Hematopoietic multipotent progenitor cell (in vitro differentiated cells): ENCODE results near the gene ADISSP. TPM values are rescaled to one million over a fixed set of nuclear protein-coding genes. Genes with fewer than 3 reads are reported as not detected.

Experiments
- DNase-seq, 3 donors: peaks; one replicate each; pipeline ENCODE4 v3.0.0-alpha.2; 2011 to 2015; ENCODE audit warnings: low read depth in 2 of 3, low spot score in 2 of 3
- total RNA-seq: library from RNA; depleted of rRNA; stranded (reverse); fragments of >200 nt; gene quantifications from one replicate; pipeline ENCODE4 v1.2.3, GENCODE V29; 2012

Gene ADISSP
- total RNA-seq, 1 donor: 40.9 TPM

DNA sequence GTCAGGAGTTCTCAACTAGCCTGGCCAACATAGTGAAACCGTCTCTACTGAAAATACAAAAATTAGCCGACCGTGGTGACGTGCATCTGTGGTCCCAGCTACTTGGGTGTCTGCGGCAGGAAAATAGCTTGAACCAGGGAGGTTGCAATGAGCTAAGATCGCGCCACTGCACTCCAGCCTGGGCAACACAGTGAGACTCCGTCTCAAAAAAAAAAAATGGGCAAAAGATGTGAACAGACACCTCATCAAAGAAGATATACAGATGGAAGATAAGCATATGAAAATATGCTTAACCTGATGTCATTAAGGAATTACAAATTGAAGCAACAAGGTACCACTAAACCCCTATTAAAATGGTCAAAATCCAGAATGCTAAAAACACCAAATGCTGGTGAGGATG, 44.3 kb downstream of the ADISSP start:
- DNase-seq: no peak

DNA sequence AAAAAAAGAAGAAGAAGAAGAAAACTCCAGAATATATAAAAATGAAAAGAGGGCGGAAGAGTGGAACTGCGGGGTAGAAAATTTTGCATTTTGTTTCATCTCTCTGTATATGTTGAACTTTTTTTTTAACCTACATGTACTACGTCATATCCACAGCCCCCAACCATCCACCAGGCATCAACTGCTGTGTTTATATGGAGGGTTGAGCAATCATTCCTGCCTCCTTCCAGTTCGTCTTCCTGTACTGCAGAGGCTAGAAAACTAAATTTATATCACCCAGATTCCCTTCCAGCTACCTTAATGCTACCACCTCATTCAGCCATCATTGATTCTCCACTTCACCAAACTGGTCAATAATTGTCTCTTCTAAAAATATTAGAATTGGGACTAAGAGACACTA, 45.6 kb downstream of the ADISSP start:
- DNase-seq: no peak

DNA sequence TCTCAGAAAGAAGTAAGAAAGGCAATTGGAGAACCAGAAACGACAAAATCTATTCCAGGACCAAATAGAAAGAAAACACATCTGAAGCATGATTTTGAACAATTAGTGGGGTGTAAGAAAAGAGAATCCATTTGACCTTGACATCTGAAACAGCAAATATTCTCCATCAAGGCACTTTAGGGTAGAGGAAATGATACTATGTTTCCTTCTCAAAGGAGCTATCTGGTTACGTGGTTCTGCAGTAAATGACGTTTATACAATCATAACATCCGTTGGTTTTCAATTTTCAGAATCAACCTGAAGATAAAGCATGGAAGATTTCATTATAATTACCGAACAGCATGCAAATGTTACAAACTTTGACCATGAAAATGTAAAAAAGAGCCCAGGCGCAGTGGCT, 46.9 kb downstream of the ADISSP start:
- DNase-seq: no peak

- no peak for DNase-seq
Observed at GRCh38 chr20:3720068-3720467, 47.5 kb downstream of the ADISSP start.

DNA sequence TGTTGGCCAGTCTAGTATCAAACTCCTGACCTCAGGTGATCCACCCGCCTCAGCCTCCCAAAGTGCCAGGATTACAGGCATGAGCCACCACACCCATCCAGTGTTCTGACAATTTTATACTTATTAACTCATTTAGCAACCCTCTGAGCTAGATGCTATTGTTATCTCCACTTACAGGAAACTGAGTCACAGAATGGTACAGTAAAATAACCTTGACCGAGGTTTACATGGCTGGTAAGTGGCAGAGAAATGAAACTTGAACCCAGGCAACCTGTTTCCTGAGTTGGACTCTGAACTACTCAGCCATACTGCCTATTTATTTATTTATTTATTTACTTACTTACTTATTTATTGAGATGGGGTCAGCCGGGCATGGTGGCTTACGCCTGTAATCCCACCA, 48.5 kb downstream of the ADISSP start:
- DNase-seq: no peak

DNA sequence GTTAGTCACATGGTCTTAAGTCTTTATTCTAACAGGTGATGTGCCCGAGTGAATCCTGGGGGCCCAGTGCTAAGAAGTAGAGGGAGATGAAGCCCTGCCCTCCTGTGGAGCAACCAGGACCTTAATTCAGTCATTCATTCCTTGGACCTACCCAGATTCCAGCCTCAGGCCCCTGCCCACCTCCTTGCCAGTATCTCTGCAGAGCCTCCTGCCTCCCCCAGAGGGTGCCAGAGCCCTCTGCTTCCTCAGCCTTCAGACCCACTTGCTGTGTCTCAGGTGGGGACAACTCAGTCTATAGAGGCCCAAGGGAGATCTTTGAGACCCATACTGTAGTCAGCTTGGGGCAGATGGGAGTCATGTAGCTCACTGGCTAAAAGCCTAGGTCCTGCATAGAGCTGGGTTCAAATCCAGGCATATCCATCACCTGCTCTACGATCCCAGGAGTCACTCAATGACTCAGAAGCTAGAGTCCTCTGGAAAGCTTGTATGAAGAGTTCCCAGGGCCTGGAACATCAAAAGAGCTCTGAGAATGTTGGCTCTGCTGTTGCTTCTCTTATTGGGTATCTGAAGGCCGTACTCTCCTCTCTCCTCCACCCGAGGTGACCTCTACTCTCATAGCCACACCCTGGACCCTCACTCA, 51.2 kb downstream of the ADISSP start:
- DNase-seq: peak in 2 of 3 donors; percentile 61 to 74

DNA sequence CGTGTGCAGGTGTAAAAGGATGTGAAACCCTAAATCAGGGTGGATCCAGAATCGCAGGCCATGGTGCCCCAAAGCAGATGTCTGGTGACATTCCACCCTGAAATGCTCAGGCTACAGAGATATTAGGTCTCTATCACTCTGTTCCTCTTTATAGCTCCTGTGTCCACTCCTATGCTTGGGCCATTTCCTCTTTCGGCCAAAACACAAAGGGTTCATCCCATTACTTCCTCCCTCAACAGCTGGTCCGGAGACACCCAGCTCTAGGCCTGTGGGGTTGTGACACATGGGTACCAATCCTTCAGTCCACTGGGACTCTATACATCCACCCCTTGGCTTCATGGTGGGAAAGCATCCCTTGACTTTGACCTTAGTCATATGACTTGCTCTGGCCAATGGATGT, 53.5 kb downstream of the ADISSP start:
- no peak for DNase-seq

DNA sequence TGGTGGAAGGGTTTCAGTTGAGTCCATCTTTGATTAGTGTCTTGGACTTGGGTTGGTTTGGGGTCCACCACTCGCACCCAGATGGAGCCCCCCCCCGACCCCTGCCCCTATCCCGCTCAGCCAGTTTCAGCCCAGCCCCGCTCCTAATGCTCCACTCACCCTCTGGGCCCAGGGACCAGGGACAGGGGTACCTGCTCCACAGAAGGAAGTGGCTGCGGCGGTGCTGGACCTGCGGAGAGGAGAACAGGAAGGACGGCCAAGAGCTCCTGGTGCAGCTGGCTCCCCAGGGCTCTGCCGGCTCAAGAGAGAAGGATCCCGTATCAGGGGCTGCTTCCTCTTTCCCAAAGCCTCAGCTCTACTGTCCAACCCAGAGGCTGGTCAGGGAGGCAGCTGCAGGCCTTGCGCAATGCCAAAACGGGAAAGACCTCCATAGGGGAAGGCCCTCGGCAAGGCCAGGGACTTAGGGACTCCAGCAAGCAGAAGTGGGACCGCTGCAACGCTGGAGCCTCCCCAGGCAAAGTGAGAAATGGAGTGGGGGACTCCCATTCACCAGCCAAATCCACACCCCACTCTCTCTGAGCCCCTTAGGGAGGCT, 55.2 kb downstream of the ADISSP start, which contains the start of gene SIGLEC1:
SIGLEC1 (minus strand) TSS at position 322 of the 595 bp plus-strand sequence. CDS start 5,472 bp downstream, outside the sequence.
- DNase-seq: no peak

GRCh38 chr20:3711484-3711941, 56.0 kb downstream of the ADISSP start:
- no peak for DNase-seq

DNA sequence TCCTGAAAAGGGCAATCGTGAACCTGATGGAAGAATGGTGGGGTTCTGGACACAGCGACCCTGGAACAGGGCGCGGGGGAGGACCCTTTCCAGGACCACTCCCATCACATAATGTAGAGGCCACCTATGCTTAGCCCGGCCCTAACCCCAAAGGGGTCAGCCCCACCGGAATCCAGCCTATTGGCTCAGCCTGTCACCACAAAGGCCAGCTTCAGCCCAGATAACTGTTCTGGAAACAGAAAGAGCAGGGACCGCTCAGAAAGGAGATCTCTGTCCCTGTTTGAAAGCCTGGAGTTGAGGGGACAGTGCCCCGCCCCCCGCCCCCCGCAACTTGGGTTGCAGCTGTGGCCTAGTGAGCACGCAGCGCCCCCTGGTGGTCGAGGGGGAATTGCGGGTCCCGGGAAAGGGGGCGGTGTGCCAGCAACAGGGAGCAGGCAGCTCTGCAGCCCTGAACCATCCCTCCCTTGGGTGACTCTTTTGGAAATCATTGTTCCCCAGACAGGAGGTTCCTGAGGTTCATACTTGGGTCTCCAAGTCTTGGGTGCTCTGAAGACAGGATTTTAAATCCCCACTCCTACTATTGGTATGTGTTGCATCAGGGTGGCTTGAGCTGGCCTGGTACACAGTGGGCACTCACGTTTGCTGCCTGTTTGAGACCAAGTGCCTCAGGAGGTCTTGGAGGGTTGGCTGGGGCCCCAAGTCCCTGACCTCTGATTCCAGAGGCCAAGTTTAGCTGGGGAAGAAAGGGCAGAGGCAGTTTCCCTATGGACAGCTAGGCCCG, 56.7 kb downstream of the ADISSP start:
- DNase-seq: peak; percentile 45 to 83 (median 76)

- DNase-seq: no peak
Observed at GRCh38 chr20:3710011-3710466, 57.5 kb downstream of the ADISSP start.

- DNase-seq: no peak
Observed at GRCh38 chr20:3707508-3707899, 60.0 kb downstream of the ADISSP start.

- DNase-seq: no peak
Observed at GRCh38 chr20:3706774-3707507, 60.6 kb downstream of the ADISSP start.

DNA sequence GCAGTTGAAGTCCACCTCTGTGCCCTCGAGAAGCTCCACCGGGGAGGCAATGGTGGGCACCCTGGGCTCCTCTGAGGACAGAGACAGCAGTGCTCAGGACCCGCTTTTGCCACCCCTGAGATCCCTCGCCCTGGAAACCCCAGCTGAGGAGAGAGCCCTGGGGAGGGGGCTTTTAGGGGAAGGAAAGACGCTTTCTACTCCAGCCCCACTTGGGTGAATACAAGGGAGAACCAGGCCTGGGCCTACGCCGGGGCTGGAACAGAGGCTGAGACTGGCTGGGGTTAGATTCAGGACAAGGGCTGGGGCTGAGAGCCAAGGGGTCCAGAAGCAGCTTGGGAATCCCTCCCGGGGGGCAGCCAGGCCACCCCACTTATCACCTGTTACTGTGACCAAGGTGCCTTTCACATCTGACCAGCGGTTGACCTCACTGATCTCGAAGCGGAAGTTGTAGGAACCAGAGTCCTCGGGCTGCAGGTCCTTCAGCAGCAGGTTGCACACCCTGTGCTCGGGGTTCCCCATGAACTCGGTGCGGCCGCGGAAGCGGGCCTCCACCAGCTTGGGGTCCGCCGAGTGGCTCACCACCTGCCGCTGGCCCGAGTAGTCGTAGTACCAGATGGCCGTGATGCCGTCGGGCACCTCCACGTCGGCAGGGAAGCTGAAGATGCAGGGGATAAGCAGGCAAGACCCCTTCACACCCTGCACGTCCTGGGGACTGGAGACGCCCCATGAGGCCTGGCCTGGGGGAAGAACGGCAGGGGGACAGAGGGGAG, 61.4 kb downstream of the ADISSP start:
- no peak for DNase-seq

GRCh38 chr20:3705491-3705969, 62.0 kb downstream of the ADISSP start:
- no peak for DNase-seq

DNA sequence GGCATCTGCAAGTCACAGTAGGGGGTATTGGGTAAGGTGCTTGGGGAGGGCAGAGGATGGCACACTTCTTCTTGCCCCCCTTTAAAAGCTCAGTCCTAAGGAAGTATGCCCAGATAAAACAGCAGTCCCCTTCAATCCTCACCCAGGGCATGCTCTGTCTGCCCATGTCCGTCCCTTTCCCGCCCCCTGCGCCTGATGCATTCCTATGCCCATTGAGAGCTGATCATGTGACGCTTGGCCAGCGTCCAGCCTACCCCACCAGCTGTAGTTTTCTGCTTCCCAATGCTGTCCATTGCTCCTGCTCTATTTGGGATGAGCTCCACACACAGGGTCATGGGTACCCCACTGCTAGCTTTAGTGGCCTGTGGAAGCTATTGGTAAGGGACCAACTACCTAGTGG, 63.5 kb downstream of the ADISSP start:
- DNase-seq: no peak
